ENCODE results near the gene XDH.

XDH gene

DNA sequence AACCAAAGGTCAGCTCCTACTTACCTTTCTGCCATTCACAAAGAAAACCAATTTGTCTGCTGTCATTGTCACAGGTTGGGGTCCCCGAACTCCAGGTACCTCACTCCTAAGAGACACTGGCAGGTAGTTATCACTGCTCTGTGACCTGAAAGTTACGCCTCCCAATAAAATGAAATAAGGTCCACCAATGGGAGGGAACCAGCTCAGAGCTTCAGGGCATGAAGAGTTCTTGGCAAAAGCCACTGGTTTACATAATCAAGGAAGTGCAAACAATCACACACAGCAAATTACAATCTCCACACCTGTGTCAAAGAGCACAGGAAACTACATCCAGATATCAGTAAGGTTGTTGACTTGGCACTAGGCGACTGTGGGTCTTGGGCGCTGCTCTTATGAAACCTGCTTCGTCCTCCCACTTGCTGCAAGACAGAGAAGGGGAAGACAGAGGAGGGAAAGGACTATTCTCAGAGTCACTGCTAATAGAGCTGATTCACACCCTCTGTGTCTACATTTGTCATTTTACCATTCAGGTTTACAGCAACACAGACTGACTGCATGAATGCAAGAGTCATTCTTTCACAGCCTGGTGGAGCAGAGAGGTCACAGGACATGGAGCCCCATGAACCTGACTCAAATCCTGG lies at the start of gene XDH:
Gene XDH (minus strand): TSS at position 142 of the 641 bp plus-strand sequence. CDS start 76 bp downstream, at position 66.
- no peak for DNase-seq

DNA sequence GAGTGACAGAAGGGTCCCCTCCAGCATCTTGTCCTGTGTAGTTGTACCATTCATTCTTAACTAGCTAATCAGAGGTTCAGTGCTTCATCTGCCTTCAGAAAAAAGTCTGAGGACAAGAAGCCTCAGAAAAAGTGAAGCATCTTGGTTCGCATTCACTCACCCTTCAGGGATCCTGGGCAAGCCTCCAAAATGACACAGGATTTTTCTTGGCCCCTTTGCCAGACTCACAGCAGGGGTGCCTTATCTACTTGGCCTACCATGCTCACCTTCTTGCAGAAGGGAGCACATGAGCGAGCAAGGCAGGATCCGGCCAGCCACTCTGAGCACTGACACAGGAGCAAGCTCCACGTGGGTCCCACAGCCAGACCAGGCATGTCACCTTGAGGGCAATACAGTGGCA lies 43.1 kb upstream of the XDH start:
- no peak for DNase-seq

DNA sequence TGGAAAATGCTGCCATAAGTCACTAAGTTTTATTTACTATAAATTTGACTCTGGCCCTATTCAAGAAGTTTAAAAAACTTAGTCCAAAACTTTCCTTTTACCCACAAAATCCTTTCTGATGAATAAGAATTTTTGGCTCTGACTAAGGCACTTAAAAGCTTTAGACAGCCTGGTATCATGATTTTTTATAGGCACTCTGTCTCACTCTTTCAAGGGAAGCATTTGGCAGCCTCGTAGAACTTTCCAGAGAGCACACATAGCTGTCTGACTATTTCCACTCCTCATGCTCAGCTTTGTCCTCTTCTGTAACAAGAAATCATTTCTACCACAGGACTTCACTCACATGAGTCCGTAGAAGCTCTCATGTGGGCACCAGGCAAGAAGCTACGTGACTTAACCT lies 32.3 kb upstream of the XDH start:
- no peak for DNase-seq

GRCh38 chr2:31442376-31442775 lies 27.8 kb upstream of the XDH start:
- DNase-seq: no peak

DNA sequence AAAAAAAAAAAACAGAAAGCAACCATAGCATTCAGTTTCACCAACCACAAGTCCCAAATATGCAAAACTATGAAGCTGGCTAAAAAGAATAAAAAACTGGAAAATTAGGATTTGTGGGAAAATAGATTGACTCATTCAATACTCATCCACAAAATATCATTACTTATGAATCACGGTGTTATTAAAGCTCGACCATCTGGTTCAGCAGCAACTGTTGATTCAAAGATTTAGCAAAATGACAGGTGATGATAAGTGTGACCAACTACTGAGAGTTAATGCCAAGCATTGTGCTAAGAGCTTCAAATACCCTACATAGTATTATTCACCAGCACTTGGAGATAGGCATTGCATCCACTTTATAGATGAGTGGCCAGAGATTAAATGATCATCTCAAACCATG lies 26.2 kb upstream of the XDH start:
- no peak for DNase-seq

- no peak for DNase-seq
Observed at GRCh38 chr2:31434911-31435310, 20.4 kb upstream of the XDH start.

GRCh38 chr2:31433541-31433940 lies 19.0 kb upstream of the XDH start:
- no peak for DNase-seq

DNA sequence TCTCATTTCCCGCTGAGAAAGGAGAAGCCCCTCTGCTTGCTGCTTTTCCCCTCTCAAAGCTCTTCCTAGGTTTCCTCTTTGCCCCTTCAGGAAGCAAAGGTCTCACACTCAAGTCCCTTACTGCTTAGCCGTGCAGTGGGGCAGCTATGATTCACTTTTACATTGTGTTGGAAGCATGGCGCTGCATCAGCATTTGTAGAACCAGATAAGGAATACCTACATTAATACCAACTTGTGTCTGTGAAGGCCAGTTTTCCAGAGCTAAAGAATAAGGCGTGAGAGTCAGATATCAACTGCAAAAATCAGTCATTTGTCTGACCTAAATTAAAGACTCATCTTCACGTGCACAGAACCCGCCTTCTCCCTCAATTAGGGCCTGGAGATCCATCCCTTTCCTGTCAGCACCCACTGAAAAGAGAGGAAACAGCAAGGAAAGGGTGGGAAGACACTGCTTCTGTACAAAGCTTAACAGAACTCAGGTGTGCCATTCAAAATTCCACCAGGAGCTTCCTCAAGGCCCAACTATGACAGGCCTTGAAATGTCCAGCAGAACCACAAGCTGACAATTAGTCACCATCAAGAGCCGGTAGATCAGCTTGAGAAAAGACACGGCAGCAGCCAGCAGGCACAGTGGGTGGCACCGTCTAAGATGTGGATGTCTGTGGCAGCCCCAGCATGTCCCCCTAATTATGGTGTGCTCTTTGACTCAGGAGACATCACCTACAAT lies 16.1 kb upstream of the XDH start:
- DNase-seq: no peak

- DNase-seq: no peak
Observed at GRCh38 chr2:31429759-31430438, 15.4 kb upstream of the XDH start.

- DNase-seq: no peak
Observed at GRCh38 chr2:31429040-31429439, 14.5 kb upstream of the XDH start.

DNA sequence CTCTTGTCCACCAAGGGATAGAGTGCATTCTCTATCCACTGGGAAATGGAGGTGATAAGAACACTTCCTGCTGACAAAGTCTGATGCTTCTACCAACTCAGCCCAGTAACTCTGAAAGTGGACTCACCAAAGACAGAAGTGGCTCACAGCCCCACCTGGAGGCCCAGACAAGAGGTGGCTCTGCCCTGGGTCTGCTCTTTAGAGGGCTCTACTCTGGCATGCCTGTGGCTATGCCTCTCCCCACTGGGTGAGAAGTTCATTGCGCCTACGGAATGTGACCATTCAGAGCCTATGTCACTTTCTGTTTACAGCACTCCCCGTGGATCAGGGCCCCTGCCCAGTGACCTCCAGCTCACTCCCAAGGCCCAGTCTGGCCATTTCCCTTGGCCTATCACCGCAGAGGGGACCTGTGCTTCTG lies 13.5 kb upstream of the XDH start:
- DNase-seq: no peak

GRCh38 chr2:31426096-31426495 lies 11.6 kb upstream of the XDH start:
- DNase-seq: no peak

GRCh38 chr2:31421634-31422033 lies 7.1 kb upstream of the XDH start:
- no peak for DNase-seq

GRCh38 chr2:31420936-31421335 lies 6.4 kb upstream of the XDH start:
- no peak for DNase-seq

- no peak for DNase-seq
Observed at GRCh38 chr2:31419386-31419785, 4.8 kb upstream of the XDH start.

DNA sequence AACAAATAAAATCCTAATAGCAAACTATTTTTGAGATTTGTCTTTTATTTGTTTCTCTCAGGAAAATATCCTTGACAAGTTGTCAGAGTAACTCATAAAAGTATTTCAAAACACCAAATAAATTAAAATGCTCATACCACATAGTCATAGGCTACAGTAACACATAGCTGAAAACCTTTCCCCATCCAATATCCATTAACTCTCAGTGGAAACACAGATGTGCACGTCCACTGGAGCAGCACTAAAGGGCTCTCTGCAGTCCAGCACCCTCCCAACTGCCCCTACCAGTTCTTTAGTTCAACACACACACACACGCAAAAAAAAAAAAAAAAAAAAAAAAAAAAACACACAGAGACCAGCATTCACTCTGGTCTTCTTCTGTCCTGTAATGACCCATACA lies 879 bp upstream of the XDH start:
- no peak for DNase-seq

DNA sequence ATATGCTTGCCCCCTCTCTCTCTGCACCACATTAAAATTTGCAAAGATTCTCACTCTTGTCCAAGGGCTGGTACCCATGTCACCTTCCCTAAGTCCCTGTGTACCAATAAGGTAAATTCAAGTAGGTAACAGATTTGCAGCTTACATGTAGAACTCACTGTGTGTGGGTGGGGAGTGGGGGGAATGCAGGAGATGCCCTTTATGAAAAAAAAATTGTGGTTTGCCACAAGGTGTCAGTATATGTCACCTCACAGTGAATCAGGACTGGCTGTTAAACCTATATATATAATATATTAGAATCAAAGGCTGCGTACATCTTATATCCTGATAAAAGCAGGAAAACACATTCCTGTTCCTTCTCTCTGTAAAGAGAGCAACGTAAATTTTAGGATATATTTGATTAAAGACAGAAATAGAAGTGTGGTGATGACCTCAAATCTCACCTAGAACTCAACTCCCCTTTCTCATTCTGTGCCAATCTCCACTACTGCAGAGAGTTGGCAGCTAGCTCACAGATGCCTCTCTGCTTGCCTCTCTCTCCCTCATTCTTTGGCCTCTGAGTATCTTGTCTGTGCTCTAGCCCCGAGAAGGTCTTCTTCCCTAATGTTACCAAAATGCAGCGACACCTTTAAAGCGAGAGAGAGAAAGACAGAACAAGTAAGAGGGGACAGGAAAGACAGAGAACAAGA lies 536 bp downstream of the XDH start:
- DNase-seq: no peak

- DNase-seq: no peak
Observed at GRCh38 chr2:31413025-31413424, 1.5 kb downstream of the XDH start.

DNA sequence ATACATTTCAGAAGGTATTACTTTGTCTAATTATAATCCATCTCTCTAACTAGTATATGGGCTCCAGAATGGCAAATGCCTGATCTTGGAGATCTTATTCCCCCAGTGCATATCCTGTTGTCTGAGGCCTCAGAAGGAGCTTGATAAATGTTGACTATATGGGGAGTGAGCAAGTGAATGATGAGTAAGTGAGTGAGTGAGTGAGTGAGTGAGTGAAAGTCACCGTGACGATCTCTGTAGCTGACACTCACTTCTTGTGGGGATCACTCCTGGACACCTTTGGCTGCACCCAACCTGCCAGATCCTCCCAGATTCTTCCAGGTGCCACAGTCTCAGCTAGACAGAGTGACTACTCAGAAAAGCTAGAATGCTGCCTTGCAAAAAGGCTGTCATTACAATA lies 2.8 kb downstream of the XDH start:
- DNase-seq: no peak

- no peak for DNase-seq
Observed at GRCh38 chr2:31406593-31407385, 7.8 kb downstream of the XDH start.

- DNase-seq: no peak
Observed at GRCh38 chr2:31404827-31405226, 9.7 kb downstream of the XDH start.

DNA sequence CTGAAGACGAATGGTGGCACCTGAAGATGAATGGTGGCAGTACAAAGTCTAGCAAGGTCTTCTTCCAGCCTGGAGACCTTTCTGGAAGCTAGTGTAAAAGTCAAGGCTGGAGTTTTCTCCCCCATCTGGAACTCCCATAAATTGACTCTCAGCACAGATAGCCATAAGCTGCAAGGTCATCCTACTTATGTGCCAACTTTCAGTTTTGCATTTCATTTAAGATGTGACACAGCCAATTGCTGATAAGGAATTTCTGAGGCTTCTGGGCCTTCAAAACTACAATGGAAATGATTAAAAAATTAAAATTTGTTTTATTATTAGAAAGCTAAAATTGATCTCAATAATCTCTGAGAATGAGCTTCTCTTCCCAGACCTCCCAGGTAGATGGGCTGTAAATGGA lies 10.2 kb downstream of the XDH start:
- no peak for DNase-seq

GRCh38 chr2:31402388-31402787 lies 12.2 kb downstream of the XDH start:
- DNase-seq: no peak

Measured in bone marrow (tissue), 2 donors.